H9 (cell line): ENCODE data around the gene IPO13. TPM values are rescaled to one million over a fixed set of nuclear protein-coding genes. Genes with fewer than 3 reads are reported as not detected.

Experiments
- DNase-seq: peaks from one replicate; pipeline ENCODE4 v3.0.0-alpha.2; 2017
- H2AFZ ChIP-seq: one replicate; pipeline ENCODE4 v1.6.1; 2013; ENCODE audit warnings: mild to moderate bottlenecking, low read length, control low read depth, moderate library complexity
- H2AK5ac ChIP-seq: 2 replicates; pipeline ENCODE4 v1.6.1; 2013; ENCODE audit warnings: low read length, control low read depth, mixed read lengths; ENCODE audit not compliant: insufficient read length
- H2BK120ac ChIP-seq: one replicate; pipeline ENCODE4 v1.6.1; 2013; ENCODE audit warnings: low read depth, mild to moderate bottlenecking, low read length, control low read depth, inconsistent platforms; ENCODE audit not compliant: poor library complexity, severe bottlenecking
- H2BK12ac ChIP-seq: 2 replicates; pipeline ENCODE4 v1.6.1; 2013; ENCODE audit warnings: low read length, control low read depth, mixed read lengths, low read depth; ENCODE audit not compliant: insufficient read length
- H2BK15ac ChIP-seq: 2 replicates; pipeline ENCODE4 v1.6.1; 2013; ENCODE audit warnings: low read depth, low read length, control low read depth
- H2BK20ac ChIP-seq: one replicate; pipeline ENCODE4 v1.6.1; 2013; ENCODE audit warnings: low read depth, mild to moderate bottlenecking, low read length, control low read depth, inconsistent platforms; ENCODE audit not compliant: poor library complexity, severe bottlenecking
- H2BK5ac ChIP-seq: 2 replicates; pipeline ENCODE4 v1.6.1; 2013; ENCODE audit warnings: low read length, control low read depth, mixed read lengths; ENCODE audit not compliant: insufficient read length
- H3K14ac ChIP-seq: 2 replicates; pipeline ENCODE4 v1.6.1; 2013; ENCODE audit warnings: low read length, control low read depth; ENCODE audit not compliant: insufficient read depth
- H3K18ac ChIP-seq: 2 replicates; pipeline ENCODE4 v1.6.1; 2013; ENCODE audit warnings: low read depth, mild to moderate bottlenecking, mixed read lengths, low read length, control low read depth; ENCODE audit not compliant: insufficient read length
- H3K23ac ChIP-seq: 2 replicates; pipeline ENCODE4 v1.6.1; 2013; ENCODE audit warnings: low read length, control low read depth, mixed read lengths, low read depth; ENCODE audit not compliant: insufficient read length
- H3K23me2 ChIP-seq: 2 replicates; pipeline ENCODE4 v1.6.1; 2013; ENCODE audit warnings: low read depth, mild to moderate bottlenecking, mixed read lengths, low read length, control low read depth; ENCODE audit not compliant: insufficient read length, poor library complexity, severe bottlenecking
- H3K27ac ChIP-seq: 2 replicates; pipeline ENCODE4 v1.5.1; 2013; ENCODE audit warnings: low read length, control low read depth, mixed read lengths, low read depth; ENCODE audit not compliant: insufficient read length
- H3K27me3 ChIP-seq: 2 replicates; pipeline ENCODE4 v1.6.1; 2013; ENCODE audit warnings: low read length, control low read depth, inconsistent platforms; ENCODE audit not compliant: insufficient read depth
- H3K4ac ChIP-seq: 2 replicates; pipeline ENCODE4 v1.6.1; 2013; ENCODE audit warnings: low read depth, mild to moderate bottlenecking, control low read depth, inconsistent platforms, low read length, moderate library complexity
- H3K4me1 ChIP-seq: 2 replicates; pipeline ENCODE4 v1.6.1; 2013; ENCODE audit warnings: low read length, control low read depth, inconsistent platforms; ENCODE audit not compliant: insufficient read depth
- H3K4me2 ChIP-seq: 2 replicates; pipeline ENCODE4 v1.6.1; 2013; ENCODE audit warnings: low read length, control low read depth, mixed read lengths; ENCODE audit not compliant: insufficient read length, insufficient read depth
- H3K56ac ChIP-seq: 2 replicates; pipeline ENCODE4 v1.6.1; 2013; ENCODE audit warnings: low read depth, mild to moderate bottlenecking, mixed read lengths, low read length, control low read depth; ENCODE audit not compliant: insufficient read length
- H3K79me1 ChIP-seq: 2 replicates; pipeline ENCODE4 v1.6.1; 2013; ENCODE audit warnings: low read depth, mild to moderate bottlenecking, moderate library complexity, low read length, control low read depth, inconsistent platforms; ENCODE audit not compliant: insufficient read depth, poor library complexity, severe bottlenecking
- H3K79me2 ChIP-seq: 2 replicates; pipeline ENCODE4 v1.6.1; 2013; ENCODE audit warnings: low read length, control low read depth, inconsistent platforms; ENCODE audit not compliant: insufficient read depth
- H3K9ac ChIP-seq: 2 replicates; pipeline ENCODE4 v1.6.1; 2013; ENCODE audit warnings: low read length, control low read depth, mixed read lengths; ENCODE audit not compliant: insufficient read length; ENCODE audit errors: extremely low read depth
- H3K9me3 ChIP-seq: one replicate; pipeline ENCODE4 v1.6.1; 2013; ENCODE audit warnings: low read depth, low read length, inconsistent platforms; ENCODE audit not compliant: control insufficient read depth
- H3T11ph ChIP-seq: one replicate; pipeline ENCODE4 v1.6.1; 2013; ENCODE audit warnings: mild to moderate bottlenecking, low read length, control low read depth, inconsistent platforms
- H4K20me1 ChIP-seq: one replicate; pipeline ENCODE4 v1.6.1; 2013; ENCODE audit not compliant: control insufficient read depth, insufficient read length, insufficient read depth
- H4K5ac ChIP-seq: 2 replicates; pipeline ENCODE4 v1.6.1; 2013; ENCODE audit warnings: low read depth, mild to moderate bottlenecking, mixed read lengths, low read length, control low read depth; ENCODE audit not compliant: insufficient read length
- H4K8ac ChIP-seq: replicated peaks from 2 replicates; pipeline ENCODE4 v1.6.1; 2013; ENCODE audit warnings: low read length, control low read depth, mixed read lengths, low read depth; ENCODE audit not compliant: insufficient read length
- H4K91ac ChIP-seq: 2 replicates; pipeline ENCODE4 v1.6.1; 2013; ENCODE audit warnings: low read depth, mild to moderate bottlenecking, moderate library complexity, mixed read lengths, low read length, control low read depth; ENCODE audit not compliant: insufficient read length
- H3K27ac Mint-ChIP-seq, 3 experiments: 2 replicates in 2 of 3; 3 replicates in 1 of 3; pipeline ENCODE4 v1.8.0; 2020 to 2021; ENCODE audit warnings: mixed read lengths in 3 of 3, mild to moderate bottlenecking in 1 of 3, moderate library complexity in 1 of 3
- H3K27me3 Mint-ChIP-seq: 2 replicates; pipeline ENCODE4 v1.8.0; 2021; ENCODE audit warnings: low read depth, mild to moderate bottlenecking, moderate library complexity, mixed read lengths
- H3K36me3 Mint-ChIP-seq, 3 experiments: 2 replicates in 2 of 3; 3 replicates in 1 of 3; pipeline ENCODE4 v1.8.0; 2020 to 2021; ENCODE audit warnings: low read depth in 3 of 3, mixed read lengths in 3 of 3; ENCODE audit not compliant: insufficient read depth in 1 of 3
- H3K4me1 Mint-ChIP-seq, 2 experiments: 2 replicates each; pipeline ENCODE4 v1.8.0; 2020; ENCODE audit warnings: mixed read lengths in 2 of 2
- H3K4me3 Mint-ChIP-seq, 2 experiments: 2 replicates in 1 of 2; 3 replicates in 1 of 2; pipeline ENCODE4 v1.8.0; 2020 to 2021; ENCODE audit warnings: mild to moderate bottlenecking in 2 of 2, mixed read lengths in 2 of 2, moderate library complexity in 1 of 2
- H3K9me3 Mint-ChIP-seq, 2 experiments: 2 replicates in 1 of 2; 3 replicates in 1 of 2; pipeline ENCODE4 v1.8.0; 2020; ENCODE audit warnings: mild to moderate bottlenecking in 2 of 2, mixed read lengths in 2 of 2, moderate library complexity in 1 of 2
- WGBS: extraction: QIAGEN DNeasy Blood & Tissue Kit; methylation state at CpG from one replicate; pipeline ENCODE4 v1.1.7; 2013; ENCODE audit warnings: missing lambda C conversion rate, low lambda C conversion rate, mixed read lengths; ENCODE audit not compliant: insufficient read length; ENCODE audit errors: extremely low coverage; 5-methylcytosine and 5-hydroxymethylcytosine counted together
- total RNA-seq: library from RNA; stranded (reverse); gene quantifications from 2 replicates; pipeline ENCODE4 v1.2.1, GENCODE V29; 2021
- TF ChIP-seq, protein P1 (sequence below): fragments of 200-600 bp; sonication (generic); conservative IDR thresholded peaks from 3 replicates; pipeline ENCODE4 v1.8.0; 2021; ENCODE audit warnings: antibody characterized with exemption, mild to moderate bottlenecking

The IPO13 gene
- total RNA-seq, 1 experiment from 2014 or later: 24.5 TPM

DNA sequence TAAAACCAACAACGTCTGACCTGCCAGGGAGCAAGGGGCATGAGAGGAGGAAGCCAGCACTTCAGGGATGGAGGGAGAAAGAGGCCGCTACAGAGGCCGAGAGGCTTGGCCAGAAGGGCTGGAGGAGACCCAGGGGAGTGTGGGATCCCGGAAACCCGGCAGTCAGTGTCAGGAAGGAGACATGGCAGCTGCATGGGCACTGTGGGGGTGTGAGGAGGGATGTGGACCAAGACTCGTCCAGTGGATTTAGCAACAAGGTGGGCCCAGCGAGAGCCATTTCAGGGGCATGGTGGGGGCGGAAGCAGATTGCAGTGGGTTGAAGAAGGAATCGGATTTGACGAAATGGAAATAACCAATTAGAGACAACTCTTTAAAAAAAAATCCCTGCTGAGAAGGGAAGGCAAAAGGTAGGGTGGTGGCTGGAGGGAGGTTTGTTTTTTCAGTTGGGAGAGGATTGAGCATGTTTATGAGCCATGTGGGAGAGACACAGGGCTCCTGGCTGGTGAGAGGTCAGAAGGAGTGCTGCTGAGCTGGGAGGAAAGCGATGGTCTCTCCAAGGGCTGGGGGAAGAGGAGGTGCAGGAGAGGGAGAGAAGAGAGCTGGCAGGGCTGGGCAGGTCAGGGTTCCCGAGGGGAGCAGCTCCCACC, 36.6 kb downstream of the IPO13 start:
- Histone ChIP-seq H3K27me3 (no peaks in the 10 kb centered on the region), H3K56ac (no peak overlapping the region), H2BK5ac (no peak overlapping the region), H3K27ac (no peak overlapping the region), H3K79me1 (no peaks in the 10 kb centered on the region), H3T11ph (no peak overlapping the region), H2BK12ac (no peak overlapping the region), H2BK15ac (no peak overlapping the region), H2BK120ac (no peak overlapping the region), H3K14ac (no peak overlapping the region), H3K79me2 (no peaks in the 10 kb centered on the region; the same call in 1 of the 2 replicates), H3K18ac (no peak overlapping the region), H4K5ac (no peak overlapping the region), H3K23me2 (peaks cover 10% of the 10 kb centered on the region), H2AFZ (no peak overlapping the region), H3K23ac (no peak overlapping the region), H2BK20ac (no peak overlapping the region), H3K9ac (no peak overlapping the region), H4K20me1 (no peaks in the 10 kb centered on the region), H4K8ac (no peak overlapping the region), H3K4ac (no peak overlapping the region), H3K9me3 (no peaks in the 10 kb centered on the region), H4K91ac (no peak overlapping the region), H2AK5ac (no peak overlapping the region), H3K4me2 (no peak overlapping the region), H3K4me1 (peaks cover 3% of the 10 kb centered on the region; the same call in 1 of the 2 replicates)
- H3K36me3 Mint-ChIP-seq: peaks cover 16 to 52% (median 47%) of the 10 kb centered on the region in 3 experiments; a peak in 6 of 7 replicates
- peak overlapping the region in 1 of 3 experiments; percentile 36; a peak in 2 of 7 replicates for H3K27ac Mint-ChIP-seq
- no peak for DNase-seq
- TF ChIP-seq, protein P1, sequence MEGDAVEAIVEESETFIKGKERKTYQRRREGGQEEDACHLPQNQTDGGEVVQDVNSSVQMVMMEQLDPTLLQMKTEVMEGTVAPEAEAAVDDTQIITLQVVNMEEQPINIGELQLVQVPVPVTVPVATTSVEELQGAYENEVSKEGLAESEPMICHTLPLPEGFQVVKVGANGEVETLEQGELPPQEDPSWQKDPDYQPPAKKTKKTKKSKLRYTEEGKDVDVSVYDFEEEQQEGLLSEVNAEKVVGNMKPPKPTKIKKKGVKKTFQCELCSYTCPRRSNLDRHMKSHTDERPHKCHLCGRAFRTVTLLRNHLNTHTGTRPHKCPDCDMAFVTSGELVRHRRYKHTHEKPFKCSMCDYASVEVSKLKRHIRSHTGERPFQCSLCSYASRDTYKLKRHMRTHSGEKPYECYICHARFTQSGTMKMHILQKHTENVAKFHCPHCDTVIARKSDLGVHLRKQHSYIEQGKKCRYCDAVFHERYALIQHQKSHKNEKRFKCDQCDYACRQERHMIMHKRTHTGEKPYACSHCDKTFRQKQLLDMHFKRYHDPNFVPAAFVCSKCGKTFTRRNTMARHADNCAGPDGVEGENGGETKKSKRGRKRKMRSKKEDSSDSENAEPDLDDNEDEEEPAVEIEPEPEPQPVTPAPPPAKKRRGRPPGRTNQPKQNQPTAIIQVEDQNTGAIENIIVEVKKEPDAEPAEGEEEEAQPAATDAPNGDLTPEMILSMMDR: no peak
- no CpG with 5 or more reads among the region's 12 CpGs for WGBS
- H3K9me3 Mint-ChIP-seq: no peaks in the 10 kb centered on the region; a peak in 1 of 5 replicates
- H3K27me3 Mint-ChIP-seq: no peaks in the 10 kb centered on the region; the same call in 1 of the 2 replicates
- H3K4me3 Mint-ChIP-seq: no peak overlapping the region; a peak in 1 of 5 replicates
- peaks cover 13 to 14% of the 10 kb centered on the region in 2 experiments for H3K4me1 Mint-ChIP-seq
